Measurements from ENCODE around the gene NCAM2. TPM values are rescaled to one million over a fixed set of nuclear protein-coding genes. Genes with fewer than 3 reads are reported as not detected.
"Not testable (repeated sequence)": the region's sequence is repeated elsewhere in the genome, so short reads cannot be mapped to it uniquely, and the experiment has no call there.

Gene NCAM2
- total RNA-seq, 1 donor from 2014 or later: 2.8 TPM

DNA sequence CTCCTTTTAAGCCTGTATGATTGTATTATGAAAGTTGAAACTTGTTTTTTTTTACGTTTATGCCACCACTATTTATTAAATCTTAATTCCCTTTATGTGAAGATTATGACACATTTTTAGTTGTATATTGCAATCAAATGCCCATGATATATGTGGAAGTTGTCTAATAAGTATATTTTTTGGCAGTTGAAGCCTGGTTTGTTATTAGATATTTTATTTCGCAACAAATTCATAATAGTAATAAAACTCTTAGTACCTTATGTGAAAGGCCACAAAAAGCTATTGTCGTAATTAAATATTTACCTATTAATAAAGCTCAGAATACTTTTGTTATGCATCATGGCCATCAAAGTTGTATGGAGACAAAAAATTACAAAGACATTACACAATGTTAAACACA is 386.8 kb downstream of the NCAM2 start:
- DNase-seq (ENCODE audit: low spot score): no peak
- intact Hi-C loops (cut with DNase I): no loop called here

DNA sequence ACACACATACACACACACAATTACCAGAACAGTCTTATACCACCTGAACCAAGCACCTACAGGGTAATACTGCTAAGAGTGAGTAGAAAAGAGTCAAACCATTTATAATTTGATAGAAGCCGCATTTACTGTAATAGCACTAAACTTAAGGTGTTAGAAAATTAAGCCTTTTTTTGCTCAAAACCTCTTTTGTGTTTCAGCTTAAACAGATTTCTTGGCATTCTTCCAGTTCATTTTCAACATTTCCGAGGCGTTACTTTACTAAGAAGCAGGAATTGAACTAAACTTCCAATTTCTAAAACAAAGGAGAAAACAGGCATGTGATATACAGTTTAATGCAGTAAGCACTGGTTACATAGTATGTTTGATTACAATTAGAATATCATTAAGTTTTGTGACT is 387.2 kb downstream of the NCAM2 start:
- intact Hi-C loops (cut with DNase I): no loop called here
- DNase-seq (ENCODE audit: low spot score): no peak

DNA sequence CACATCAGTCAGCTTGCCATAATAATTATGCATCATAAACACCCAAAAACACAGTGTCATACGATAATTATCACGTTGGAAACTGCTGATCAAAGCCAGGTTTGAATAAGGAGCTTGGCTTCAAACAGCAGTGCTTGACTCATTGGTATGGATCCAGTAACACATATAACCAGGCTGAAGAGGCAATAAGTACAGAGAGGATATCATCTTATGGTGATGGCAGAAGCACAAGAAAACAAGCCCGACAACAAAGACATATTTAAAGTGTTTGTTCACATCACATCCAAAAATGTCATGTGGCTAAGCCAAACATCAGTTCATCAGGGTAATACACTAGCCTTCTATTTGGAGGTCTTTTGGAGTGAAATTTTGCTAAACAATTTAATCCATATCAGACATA is 389.7 kb downstream of the NCAM2 start:
- intact Hi-C loops (cut with DNase I): no loop called here
- no peak for DNase-seq (ENCODE audit: low spot score)

DNA sequence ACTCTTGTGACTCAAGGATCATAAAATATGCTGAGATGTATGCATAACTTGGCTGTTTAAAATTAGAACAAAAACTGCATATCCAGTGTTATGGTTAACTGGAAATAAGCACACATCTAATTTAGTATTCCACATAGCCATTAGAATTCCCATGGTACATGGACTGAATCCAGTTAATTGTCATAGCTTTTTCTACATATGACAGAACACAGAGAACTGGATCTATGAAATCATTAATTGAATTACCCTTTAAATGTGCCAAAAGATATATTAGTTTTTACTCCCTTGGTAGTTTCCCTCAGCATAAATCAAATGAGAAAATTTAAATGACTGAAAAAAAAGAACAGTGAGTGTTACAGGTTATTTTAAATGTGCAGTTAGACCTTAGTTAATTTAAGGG is 395.9 kb downstream of the NCAM2 start:
- intact Hi-C loops (cut with DNase I): no loop called here
- DNase-seq (ENCODE audit: low spot score): no peak

DNA sequence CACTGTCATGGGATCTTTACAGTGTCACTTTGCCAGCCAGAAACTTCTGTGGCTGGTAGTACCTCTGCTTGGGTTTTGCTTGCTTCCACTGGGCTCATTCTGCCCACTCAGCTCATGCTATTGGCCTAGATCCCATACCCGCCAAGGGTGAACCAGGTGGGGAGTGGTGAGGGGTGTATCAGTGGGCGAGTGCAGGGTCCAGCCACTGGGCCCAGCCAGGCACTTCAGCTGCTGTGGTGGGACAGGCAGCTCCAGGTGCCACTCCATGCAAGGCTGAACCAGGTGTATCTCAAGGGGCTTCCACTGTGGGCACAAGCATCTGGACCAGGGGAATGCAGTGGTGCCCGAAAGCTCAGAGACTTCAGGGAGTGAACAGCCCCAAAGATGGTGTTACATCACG is 398.2 kb downstream of the NCAM2 start:
- no peak for DNase-seq (ENCODE audit: low spot score)

DNA sequence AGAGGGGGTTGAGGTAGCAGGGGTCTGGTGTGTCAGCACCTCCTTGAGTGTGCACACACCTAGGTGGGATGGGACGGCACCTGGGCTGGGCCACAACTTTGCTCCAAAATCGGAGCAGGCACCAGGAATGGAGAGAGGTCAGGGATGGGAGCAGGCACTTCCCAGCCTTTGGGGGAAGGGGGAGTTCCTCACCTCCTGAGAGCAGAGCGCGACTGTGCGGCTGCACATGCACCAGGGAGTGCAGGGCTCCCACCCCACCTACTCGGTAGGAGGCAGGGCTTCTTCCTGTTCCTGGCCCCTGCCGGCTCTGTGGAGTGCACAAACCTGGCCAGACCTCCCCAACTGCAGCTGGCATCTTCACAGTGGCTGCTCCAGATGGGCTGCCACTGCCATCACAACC is 399.3 kb downstream of the NCAM2 start:
- intact Hi-C loops (cut with DNase I): no loop called here
- no peak for DNase-seq (ENCODE audit: low spot score)

More for the DNA sequence above, 398.2 kb downstream of the NCAM2 start:
- intact Hi-C loops (cut with DNase I): no loop called here

DNA sequence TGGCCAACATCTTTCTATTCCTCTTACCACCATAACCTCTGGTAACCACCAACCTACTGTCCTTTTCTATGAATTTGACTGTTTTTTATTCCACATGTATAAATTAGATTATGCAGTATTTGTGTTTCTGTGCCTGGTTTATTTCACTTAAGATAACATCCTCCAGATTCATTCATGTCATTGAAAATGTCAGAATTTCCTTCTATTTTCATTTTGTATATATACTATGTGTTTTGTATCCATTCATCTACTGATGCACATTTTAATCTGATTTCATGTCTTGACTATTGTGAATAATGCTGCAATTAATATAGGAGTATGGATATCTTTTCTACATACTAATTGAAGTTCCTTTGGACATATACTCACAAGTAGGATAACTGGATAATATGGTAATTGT is 403.2 kb downstream of the NCAM2 start:
- DNase-seq (ENCODE audit: low spot score): no peak
- intact Hi-C loops (cut with DNase I): no loop called here

DNA sequence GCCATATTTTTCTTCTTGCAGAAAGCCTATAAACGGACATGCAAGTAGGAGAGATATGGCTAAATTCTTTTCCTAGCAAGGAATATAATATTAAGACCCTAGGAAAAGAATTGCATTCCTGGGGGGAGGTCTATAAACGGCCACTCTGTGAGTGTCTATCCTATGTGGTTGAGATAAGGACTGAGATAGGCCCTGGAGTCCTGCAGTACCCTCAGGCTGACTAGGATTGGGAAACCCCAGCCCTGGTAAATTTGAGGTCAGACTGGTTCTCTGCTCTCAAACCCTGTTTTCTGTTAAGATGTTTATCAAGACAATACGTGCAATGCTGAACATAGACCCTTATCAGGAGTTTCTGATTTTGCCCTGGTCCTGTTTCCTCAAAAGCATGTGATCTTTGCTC is 404.0 kb downstream of the NCAM2 start:
- DNase-seq (ENCODE audit: low spot score); intact Hi-C loops (cut with DNase I): not testable (repeated sequence)

DNA sequence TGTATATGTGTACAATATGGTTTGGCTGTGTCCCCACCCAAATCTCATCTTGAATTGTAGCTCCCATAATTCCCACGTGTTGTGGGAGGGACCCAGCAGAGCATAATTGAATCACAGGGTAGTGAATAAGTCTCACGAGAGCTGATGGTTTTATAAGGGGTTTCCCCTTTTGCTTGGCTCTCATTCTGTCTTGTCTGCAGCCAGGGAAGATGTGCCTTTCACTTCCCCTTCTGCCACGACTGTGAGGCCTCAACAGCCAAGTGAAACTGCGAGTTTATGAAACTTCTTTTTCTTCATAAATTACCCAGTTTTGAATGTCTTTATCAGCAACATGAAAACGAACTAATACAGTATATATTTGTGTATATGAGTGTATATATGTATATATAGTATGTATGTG is 406.1 kb downstream of the NCAM2 start:
- intact Hi-C loops (cut with DNase I); DNase-seq (ENCODE audit: low spot score): not testable (repeated sequence)

DNA sequence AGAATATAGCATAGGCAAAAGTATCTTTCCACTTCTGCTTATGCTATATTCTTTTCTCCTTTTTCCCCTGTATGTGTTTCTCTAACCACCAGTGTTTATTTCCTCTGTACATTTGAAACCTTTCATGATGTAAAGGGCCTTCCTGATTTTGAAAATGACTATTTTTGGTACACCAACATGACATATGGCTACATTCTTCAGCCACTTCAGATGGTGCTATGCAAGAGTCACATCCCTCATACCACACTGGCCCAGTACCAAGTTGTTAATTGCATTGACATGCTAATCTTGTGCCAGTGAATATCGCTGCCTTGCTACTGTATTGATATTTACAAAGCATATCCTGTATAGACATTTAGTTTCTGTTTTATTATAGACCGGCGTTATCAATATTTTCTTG is 408.7 kb downstream of the NCAM2 start:
- intact Hi-C loops (cut with DNase I): no loop called here
- DNase-seq (ENCODE audit: low spot score): no peak

DNA sequence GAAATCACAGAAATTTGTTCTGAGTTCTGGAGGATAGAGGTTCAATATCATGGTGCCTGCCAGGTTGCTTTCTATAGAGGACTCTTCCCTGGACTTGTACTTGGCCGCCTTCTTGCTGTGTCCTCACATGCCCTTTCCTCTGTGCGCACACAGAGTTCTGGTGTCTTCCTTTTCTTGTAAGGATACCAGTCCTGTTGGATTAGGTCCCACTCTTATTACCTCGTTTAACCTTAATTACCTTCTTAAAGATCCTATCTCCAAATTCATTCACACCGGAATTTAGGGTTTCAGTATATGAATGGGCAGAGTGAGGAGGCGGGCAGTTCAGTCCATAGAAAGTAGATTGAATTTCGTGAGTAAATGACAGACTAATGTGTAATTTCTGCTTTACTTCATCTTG is 413.9 kb downstream of the NCAM2 start:
- intact Hi-C loops (cut with DNase I): no loop called here
- DNase-seq (ENCODE audit: low spot score): no peak

DNA sequence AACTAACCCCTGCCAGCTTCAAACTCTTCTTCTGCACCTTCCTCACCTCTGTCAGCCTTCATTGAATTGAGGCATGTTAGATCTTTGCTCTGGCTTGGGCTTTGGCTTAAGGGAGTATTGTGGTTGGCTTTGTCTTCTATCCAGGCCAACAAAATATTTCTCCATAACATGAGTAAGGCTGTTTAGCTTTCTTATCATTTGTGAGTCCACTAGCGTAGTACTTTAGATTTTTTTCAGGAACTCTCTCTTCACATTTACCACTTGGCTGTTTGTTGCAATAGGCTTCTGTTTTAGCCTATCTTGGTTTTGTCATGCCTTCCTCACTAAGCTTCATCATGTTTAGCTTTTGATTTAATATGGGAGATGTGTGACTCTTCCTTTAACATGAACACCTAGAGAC is 417.5 kb downstream of the NCAM2 start:
- no peak for DNase-seq (ENCODE audit: low spot score)
- intact Hi-C loops (cut with DNase I): no loop called here

DNA sequence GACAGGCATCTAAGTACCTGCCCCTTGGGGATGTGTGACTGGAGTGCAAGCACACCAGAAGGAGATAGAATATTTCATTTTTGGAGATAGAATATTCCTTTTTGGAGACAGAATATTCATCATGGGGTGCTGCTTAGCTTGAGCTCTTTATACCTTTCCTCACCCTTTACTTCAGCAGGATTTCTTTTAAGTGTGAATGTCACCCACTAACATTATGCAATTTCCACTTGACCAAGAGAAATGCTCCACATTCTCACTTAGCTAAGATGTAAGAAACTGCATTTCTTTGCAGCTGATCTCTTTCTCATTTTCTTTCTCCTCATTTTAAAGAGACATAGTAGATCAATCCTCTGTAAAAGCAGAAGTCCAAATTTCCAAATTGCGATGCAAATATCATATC is 436.7 kb downstream of the NCAM2 start:
- intact Hi-C loops (cut with DNase I): no loop called here
- no peak for DNase-seq (ENCODE audit: low spot score)

DNA sequence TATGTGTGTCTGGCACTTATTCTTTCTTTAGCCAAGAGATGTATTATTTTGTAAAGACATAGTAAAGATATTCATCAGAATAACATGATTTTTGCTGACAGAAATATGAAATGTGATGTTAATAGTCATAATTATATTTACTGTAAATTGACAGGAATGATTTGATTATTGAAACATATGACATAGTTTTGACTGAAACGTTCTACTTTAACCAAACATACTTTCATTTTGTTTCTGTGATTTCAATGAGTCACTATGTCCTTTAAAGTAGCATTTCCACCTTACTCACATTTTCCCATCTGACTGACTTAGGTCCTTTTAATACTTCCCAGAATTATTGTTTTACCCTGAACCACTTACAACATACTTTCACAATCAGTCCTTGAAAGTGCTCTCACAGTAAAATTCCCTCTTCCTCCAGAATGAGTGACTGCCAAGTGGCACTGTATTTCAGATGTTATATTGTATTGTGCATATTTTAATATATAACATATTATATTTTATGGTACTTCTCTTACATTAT is 437.9 kb downstream of the NCAM2 start:
- intact Hi-C loops (cut with DNase I): no loop called here
- DNase-seq (ENCODE audit: low spot score): no peak

DNA sequence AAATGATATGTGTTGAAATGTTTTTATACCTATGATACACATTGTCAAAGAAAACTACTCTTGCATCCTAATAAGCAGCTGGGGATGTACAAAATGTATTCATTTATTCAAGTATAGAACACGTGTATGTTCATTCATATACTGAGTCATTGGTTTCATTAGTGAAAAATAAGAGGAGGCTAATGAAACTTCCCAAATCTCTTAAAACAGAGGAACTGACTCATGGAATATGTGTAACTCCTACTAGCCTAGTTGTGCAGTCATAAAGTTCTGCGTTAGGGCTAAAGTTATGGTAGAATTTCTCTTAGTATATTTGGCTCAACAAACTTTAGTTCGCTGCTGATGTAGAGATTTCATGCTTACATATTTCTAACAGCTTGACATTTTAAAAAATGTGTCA is 441.6 kb downstream of the NCAM2 start:
- intact Hi-C loops (cut with DNase I): no loop called here
- no peak for DNase-seq (ENCODE audit: low spot score)

DNA sequence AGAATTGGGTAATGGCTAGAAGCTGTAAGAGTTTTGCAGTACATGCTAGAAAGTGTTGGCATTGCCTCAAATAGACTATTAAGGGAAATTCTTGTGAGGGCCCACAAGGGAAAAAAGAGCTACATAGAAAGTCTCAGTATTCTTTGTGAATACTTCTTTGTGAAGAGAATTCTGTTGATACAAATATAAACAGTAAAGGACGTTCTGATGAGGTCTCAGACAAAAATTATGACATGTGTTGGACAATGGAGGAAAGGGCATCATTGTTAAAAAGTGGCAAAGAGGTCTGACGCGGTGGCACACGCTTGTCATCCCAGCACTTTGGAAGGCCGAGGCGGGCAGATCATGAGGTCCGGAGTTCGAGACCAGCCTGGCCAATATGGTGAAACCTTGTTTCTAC is 458.9 kb downstream of the NCAM2 start:
- no peak for DNase-seq (ENCODE audit: low spot score)
- intact Hi-C loops (cut with DNase I): no loop called here

DNA sequence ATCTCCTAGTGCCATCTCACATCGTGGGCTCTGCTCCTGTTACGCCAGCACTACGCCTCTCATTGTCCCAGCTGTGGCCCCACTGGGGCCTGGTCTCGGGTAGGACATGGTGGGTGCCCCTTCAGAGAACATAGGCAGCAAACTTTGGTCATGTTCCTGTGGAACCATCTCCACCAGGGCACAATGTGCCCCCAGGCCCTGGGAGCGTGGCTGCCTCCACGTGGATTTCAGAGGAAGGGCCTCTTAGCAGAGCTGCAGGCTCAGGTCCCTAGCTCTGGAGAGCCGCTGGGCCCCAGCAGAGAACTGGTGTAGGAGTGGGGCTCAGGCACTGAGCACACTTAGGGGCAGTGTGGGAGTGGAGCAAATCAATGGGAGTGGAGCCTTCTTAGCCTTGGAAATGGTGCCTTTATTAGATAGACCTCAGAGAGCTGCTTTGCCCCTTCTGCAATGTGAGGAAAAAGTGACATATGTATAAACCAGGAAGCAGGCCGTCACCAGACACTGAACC is 460.0 kb downstream of the NCAM2 start:
- intact Hi-C loops (cut with DNase I): no loop called here
- DNase-seq (ENCODE audit: low spot score): no peak

DNA sequence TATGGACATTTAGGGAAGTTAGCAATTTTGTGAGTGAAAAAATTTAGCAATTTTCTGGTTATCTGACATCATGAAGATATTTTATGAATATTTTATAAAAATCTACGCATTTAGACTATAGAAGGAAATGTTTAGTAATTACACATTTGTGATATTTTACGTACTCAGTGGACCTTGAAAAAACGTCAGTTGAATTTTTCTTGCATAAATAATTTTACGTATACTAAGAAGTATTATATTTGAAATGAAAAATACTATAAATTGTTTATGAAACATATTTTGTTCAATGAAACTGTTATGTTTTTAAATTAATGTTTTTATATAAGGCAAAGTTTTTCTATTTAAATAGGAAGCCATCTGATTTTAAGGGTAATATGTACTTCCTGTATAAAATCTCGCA is 462.8 kb downstream of the NCAM2 start:
- no peak for DNase-seq (ENCODE audit: low spot score)
- intact Hi-C loops (cut with DNase I): no loop called here

DNA sequence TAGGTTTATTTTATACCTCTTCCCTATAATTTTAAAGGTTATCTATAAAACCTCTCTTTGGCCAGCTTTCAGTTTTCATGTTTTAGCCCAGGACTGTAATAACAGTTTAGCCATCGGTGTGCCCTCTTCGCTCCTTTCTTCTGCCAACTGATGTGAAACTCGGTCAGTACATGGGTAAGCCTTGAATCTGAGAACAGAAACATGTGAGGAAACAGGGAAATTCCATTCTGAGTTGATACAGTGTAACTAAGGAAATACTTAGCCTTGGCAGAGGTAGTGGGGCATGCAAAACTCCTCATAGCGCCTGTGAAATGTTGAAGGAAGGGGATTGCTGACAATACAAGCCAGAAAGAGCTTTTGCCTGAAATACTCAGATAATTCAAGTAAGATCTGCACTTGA is 465.2 kb downstream of the NCAM2 start:
- DNase-seq (ENCODE audit: low spot score): no peak
- intact Hi-C loops (cut with DNase I): no loop called here

DNA sequence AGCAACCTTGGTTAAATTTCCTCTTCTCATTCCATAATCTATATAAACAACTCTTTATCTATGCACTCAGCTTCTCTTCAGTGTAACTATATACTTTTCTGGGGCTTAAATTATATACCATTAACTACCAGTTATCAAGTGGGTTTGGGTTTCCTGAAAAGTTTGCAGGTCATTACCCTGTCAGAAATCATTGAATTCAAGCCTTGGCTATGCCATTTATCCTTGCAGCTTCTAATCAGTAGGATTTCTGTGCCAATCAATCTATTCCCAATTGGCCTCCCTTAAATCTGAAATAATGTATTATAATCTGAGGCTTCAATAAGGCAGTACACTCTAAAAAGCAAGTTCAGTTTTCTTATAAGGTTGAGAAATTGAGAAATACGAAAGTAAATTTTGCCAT is 466.5 kb downstream of the NCAM2 start:
- intact Hi-C loops (cut with DNase I): no loop called here
- no peak for DNase-seq (ENCODE audit: low spot score)

DNA sequence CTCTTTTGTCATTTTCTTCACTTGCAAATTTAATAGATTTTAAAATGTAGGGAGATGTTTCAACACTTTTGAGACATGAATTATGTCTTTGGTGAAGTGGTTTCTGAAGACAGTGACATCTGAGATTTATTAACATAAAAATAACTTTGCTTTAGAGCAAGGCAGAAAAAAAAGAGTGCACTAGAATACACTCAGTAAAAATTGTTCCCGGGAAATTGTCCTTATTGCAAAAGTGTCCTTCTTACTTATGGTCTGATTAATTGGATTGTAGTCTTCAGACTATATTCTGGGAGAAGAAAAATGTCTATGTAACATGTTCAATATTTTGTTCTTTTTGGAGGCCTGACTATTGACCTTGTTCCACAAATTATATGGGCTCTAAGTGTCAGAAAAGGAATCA is 468.5 kb downstream of the NCAM2 start:
- no peak for DNase-seq (ENCODE audit: low spot score)
- intact Hi-C loops (cut with DNase I): no loop called here

DNA sequence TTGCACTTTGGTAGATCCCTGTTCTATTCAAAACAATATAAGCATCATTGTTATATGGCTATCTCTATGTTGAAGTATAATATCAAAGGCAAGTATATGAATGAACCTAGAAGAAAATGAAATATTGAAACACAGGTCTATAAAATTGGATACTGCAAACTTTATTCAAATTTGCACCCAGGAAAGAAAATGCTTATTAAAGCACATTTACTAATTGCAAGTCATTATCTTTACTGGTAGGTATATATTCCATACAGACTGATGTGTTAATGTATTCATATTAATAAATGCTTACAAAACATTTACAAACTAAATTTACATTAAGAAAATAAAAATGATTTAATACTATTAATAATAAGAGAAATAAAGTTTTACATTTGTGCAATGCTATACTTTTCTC is 469.8 kb downstream of the NCAM2 start:
- intact Hi-C loops (cut with DNase I): no loop called here
- no peak for DNase-seq (ENCODE audit: low spot score)

Data from cardiac septum (tissue), 1 donor.